Measurements from ENCODE around the gene HDAC7. TPM values are rescaled to one million over a fixed set of nuclear protein-coding genes. Genes with fewer than 3 reads are reported as not detected.

The HDAC7 gene
- total and polyA plus RNA-seq, 2 of the 13 experiments (the other 11 are each of a cell fraction or from before 2014, with no cell fraction given): 4.6 to 10.8 TPM

GRCh38 chr12:47801170-47801903, 18.4 kb downstream of the HDAC7 start:
- ATAC-seq (peak; percentile 33; the same call in 2 of the 3 replicates), FAIRE-seq (no peak), DNase-seq (ENCODE audit: low spot score) (no peak)
- no peaks in the 10 kb centered on the region for H4K20me1 ChIP-seq (ENCODE audit: insufficient read depth, low read length)
- intact Hi-C loops (cut with micrococcal nuclease; ENCODE audit: unreplicated experiment) (loop anchor here (1.0 kb wide), 1 partner anchor 36 kb away; no protein-coding TSS in a partner anchor), in situ Hi-C loops (cut with HindIII; ENCODE audit: extremely low pct_ligation_motif_present, low pct_unique_long_range_greater_than_20kb) (no loop called here)
- no peak for TF ChIP-seq NFE2 (CRISPR knock-in tag; IDR thresholded peaks at IDR 0.05)
- TF ChIP-seq PBX2 (CRISPR knock-in tag; IDR thresholded peaks at IDR 0.05): no peak
- TF ChIP-seq MZF1 (CRISPR knock-in tag; IDR thresholded peaks at IDR 0.05; ENCODE audit: borderline replicate concordance): no peak
- no peak for TF ChIP-seq TFDP2 (CRISPR knock-in tag; IDR thresholded peaks at IDR 0.05)
- no peak for TF ChIP-seq ADNP (CRISPR knock-in tag; IDR thresholded peaks at IDR 0.05)
- TF ChIP-seq ZNF12 (CRISPR knock-in tag; IDR thresholded peaks at IDR 0.05): no peak
- no peak for TF ChIP-seq ZNF704 (CRISPR knock-in tag; IDR thresholded peaks at IDR 0.05; ENCODE audit: borderline replicate concordance)
- no peak for TF ChIP-seq ZNF792 (CRISPR knock-in tag; IDR thresholded peaks at IDR 0.05)
- TF ChIP-seq ZNF841 (CRISPR knock-in tag; IDR thresholded peaks at IDR 0.05; ENCODE audit: borderline replicate concordance): no peak
- no peak for TF ChIP-seq ATRX (CRISPR knock-in tag; IDR thresholded peaks at IDR 0.05; ENCODE audit: borderline replicate concordance)
- TF ChIP-seq PAWR (CRISPR knock-in tag; IDR thresholded peaks at IDR 0.05; ENCODE audit: borderline replicate concordance): no peak
- TF ChIP-seq HINFP (CRISPR knock-in tag; IDR thresholded peaks at IDR 0.05; ENCODE audit: low read depth): no peak
- no peak for TF ChIP-seq ZNF550 (CRISPR knock-in tag; IDR thresholded peaks at IDR 0.05; ENCODE audit: borderline replicate concordance)
- no peak for TF ChIP-seq ZNF292 (CRISPR knock-in tag; IDR thresholded peaks at IDR 0.05; ENCODE audit: borderline replicate concordance, low read depth)
- no peak for TF ChIP-seq MXD3 (CRISPR knock-in tag; IDR thresholded peaks at IDR 0.05)
- no peaks in the 10 kb centered on the region for H3K4me1 ChIP-seq (ENCODE audit: insufficient read depth, low read length)
- H3K9ac ChIP-seq (ENCODE audit: insufficient read depth, low read depth, low read length): no peak overlapping the region
- no peak overlapping the region for H3K4me3 ChIP-seq (replicated peaks in 1 of 3; ENCODE audit: insufficient read depth in 1 of 3, low read depth in 2 of 3, low read length in 3 of 3)
- H3K4me2 ChIP-seq (ENCODE audit: low read depth, low read length): no peak overlapping the region
- no peak overlapping the region for H2AFZ ChIP-seq (ENCODE audit: low read length)
- no peak overlapping the region for H3K27ac ChIP-seq (ENCODE audit: extremely low read length, insufficient read depth, low read length)
- no peaks in the 10 kb centered on the region for H3K27me3 ChIP-seq (ENCODE audit: control insufficient read depth in 1 of 2, insufficient read depth in 2 of 2, low read length in 2 of 2)
- no peaks in the 10 kb centered on the region for H3K9me3 ChIP-seq (ENCODE audit: low read length)
- no peaks in the 10 kb centered on the region for H3K79me2 ChIP-seq (ENCODE audit: insufficient read depth, low read length)
- POLR2A ChIA-PET: no interaction called here
- CTCF ChIA-PET (ENCODE audit: low intra/inter-chr PET ratio, low total read pairs): interaction anchor here (1.5 kb wide), 1 partner anchor 37 kb away, joined by 3 read pairs; no protein-coding TSS in a partner anchor
- WGBS (ENCODE audit: low lambda C conversion rate): 77% methylated on average over 6 of the region's 7 CpGs
- peaks cover 0 to 2% of the 10 kb centered on the region in 2 experiments; a peak in 2 of 5 replicates for H3K36me3 ChIP-seq (replicated peaks in 1 of 2; ENCODE audit: control insufficient read depth in 1 of 2, insufficient read depth in 2 of 2, low read length in 2 of 2)
- BruUV-seq (replicated peaks): no TSS peak

Measured in HepG2 (cell line).